ENCODE data around the gene ZNF304. TPM values are rescaled to one million over a fixed set of nuclear protein-coding genes. Genes with fewer than 3 reads are reported as not detected.

Gene ZNF304
- polyA plus RNA-seq, 1 donor (not counting 4 experiments of a cell fraction or from before 2014, with no cell fraction given) = 7.7 TPM

DNA sequence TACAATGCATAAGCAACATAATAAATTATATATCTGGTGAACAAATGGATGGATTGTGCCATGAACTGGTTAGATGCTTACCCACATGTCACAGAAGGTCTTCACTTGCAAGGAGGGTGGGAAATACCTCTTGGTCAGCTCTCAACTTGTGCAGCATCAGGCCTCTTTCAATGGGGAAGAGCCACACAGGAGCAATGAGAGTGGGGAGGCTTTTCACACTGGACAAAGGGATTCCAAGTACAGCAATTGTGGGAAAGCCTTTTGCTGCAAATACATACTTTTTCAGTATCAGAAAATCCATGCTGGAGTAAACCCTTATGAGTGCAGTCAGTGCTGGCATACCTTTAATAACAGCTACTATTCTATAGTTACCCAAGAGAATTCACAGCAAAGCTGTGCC, 42.6 kb upstream of the ZNF304 start:
- H3K4me1 ChIP-seq (ENCODE audit: control insufficient read depth, extremely low read depth, insufficient read depth, low read length) = peaks cover 17% of the 10 kb centered on the region
- dilution Hi-C loops (cut with MboI; ENCODE audit: extremely low pct_ligation_motif_present, low sequenced_read_pairs) = no loop called here
- no peak overlapping the region for H3K4me3 ChIP-seq (ENCODE audit: control insufficient read depth in 2 of 3, extremely low read depth in 1 of 3, insufficient read depth in 2 of 3, low read depth in 1 of 3, low read length in 3 of 3)
- H4K20me1 ChIP-seq (ENCODE audit: control insufficient read depth, extremely low read depth, insufficient read depth, low read length) = no peaks in the 10 kb centered on the region
- no peak overlapping the region for H2AFZ ChIP-seq (ENCODE audit: control insufficient read depth, low read length)
- no peak overlapping the region for H3K9ac ChIP-seq (ENCODE audit: control insufficient read depth, extremely low read depth, insufficient read depth, low read length)
- H3K79me2 ChIP-seq (ENCODE audit: control insufficient read depth, insufficient read depth, low read length) = peaks cover 13% of the 10 kb centered on the region
- peaks cover 2% of the 10 kb centered on the region for H3K9me1 ChIP-seq (ENCODE audit: control insufficient read depth, extremely low read depth, insufficient read depth, low read length)
- H3K9me3 ChIP-seq (ENCODE audit: control insufficient read depth, low read depth, low read length) = no peaks in the 10 kb centered on the region
- DNase-seq (ENCODE audit: low read depth, low spot score) (no peak), FAIRE-seq (no peak)
- TF ChIP-seq, protein P1, sequence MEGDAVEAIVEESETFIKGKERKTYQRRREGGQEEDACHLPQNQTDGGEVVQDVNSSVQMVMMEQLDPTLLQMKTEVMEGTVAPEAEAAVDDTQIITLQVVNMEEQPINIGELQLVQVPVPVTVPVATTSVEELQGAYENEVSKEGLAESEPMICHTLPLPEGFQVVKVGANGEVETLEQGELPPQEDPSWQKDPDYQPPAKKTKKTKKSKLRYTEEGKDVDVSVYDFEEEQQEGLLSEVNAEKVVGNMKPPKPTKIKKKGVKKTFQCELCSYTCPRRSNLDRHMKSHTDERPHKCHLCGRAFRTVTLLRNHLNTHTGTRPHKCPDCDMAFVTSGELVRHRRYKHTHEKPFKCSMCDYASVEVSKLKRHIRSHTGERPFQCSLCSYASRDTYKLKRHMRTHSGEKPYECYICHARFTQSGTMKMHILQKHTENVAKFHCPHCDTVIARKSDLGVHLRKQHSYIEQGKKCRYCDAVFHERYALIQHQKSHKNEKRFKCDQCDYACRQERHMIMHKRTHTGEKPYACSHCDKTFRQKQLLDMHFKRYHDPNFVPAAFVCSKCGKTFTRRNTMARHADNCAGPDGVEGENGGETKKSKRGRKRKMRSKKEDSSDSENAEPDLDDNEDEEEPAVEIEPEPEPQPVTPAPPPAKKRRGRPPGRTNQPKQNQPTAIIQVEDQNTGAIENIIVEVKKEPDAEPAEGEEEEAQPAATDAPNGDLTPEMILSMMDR (optimal IDR thresholded peaks at IDR 0.05 in 1 of 3, IDR thresholded peaks at IDR 0.05 in 1 of 3, conservative IDR thresholded peaks at IDR 0.05 in 1 of 3; ENCODE audit: extremely low read depth in 1 of 3, insufficient read depth in 2 of 3, low read length in 3 of 3) = no peak
- TF ChIP-seq EZH2 (IDR thresholded peaks at IDR 0.05; ENCODE audit: low read length) = no peak
- no peaks in the 10 kb centered on the region for H3K27me3 ChIP-seq (ENCODE audit: control insufficient read depth, extremely low read depth, insufficient read depth, low read length)
- H3K4me2 ChIP-seq (ENCODE audit: control insufficient read depth, extremely low read depth, insufficient read depth, low read depth, low read length) = no peak overlapping the region
- H3K27ac ChIP-seq (ENCODE audit: control insufficient read depth, insufficient read depth, low read length) = no peak overlapping the region
- H3K36me3 ChIP-seq (ENCODE audit: control insufficient read depth in 2 of 2, extremely low read depth in 1 of 2, insufficient read depth in 2 of 2, low read length in 2 of 2) = peaks cover 0 to 5% of the 10 kb centered on the region in 2 experiments

DNA sequence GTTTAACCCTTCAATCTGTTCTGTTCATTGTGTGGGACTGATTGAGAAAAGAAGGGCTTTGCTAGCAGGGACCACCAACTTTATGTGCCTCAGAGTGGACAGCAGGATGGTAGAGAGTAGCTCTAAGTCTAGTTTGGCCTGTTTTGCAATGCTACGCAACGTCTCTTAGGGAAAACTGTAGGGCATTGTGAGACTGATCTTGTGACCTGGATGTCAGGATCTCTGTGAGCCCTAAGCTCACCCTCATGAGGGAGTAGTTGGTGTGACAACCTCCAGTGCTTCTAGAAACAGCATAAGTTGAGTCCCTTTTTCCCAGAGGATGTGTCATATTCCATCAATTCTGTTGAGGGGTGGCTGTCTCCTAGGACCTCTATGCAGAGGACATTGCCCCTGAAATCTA, 40.3 kb upstream of the ZNF304 start:
- no peak for TF ChIP-seq EZH2 (IDR thresholded peaks at IDR 0.05; ENCODE audit: low read length)
- TF ChIP-seq, protein P1 (optimal IDR thresholded peaks at IDR 0.05 in 1 of 3, IDR thresholded peaks at IDR 0.05 in 1 of 3, conservative IDR thresholded peaks at IDR 0.05 in 1 of 3; ENCODE audit: extremely low read depth in 1 of 3, insufficient read depth in 2 of 3, low read length in 3 of 3) = no peak
- no peak for FAIRE-seq
- peaks cover under 1% of the 10 kb centered on the region for H3K4me1 ChIP-seq (ENCODE audit: control insufficient read depth, extremely low read depth, insufficient read depth, low read length)
- H3K9me1 ChIP-seq (ENCODE audit: control insufficient read depth, extremely low read depth, insufficient read depth, low read length) = no peaks in the 10 kb centered on the region
- no peak overlapping the region for H3K4me2 ChIP-seq (ENCODE audit: control insufficient read depth, extremely low read depth, insufficient read depth, low read depth, low read length)
- no peak overlapping the region for H3K9ac ChIP-seq (ENCODE audit: control insufficient read depth, extremely low read depth, insufficient read depth, low read length)
- dilution Hi-C loops (cut with MboI; ENCODE audit: extremely low pct_ligation_motif_present, low sequenced_read_pairs) = no loop called here
- no peaks in the 10 kb centered on the region for H3K36me3 ChIP-seq (ENCODE audit: control insufficient read depth in 2 of 2, extremely low read depth in 1 of 2, insufficient read depth in 2 of 2, low read length in 2 of 2)
- H3K27ac ChIP-seq (ENCODE audit: control insufficient read depth, insufficient read depth, low read length) = no peak overlapping the region
- H3K9me3 ChIP-seq (ENCODE audit: control insufficient read depth, low read depth, low read length) = no peaks in the 10 kb centered on the region
- peaks cover 1% of the 10 kb centered on the region for H3K79me2 ChIP-seq (ENCODE audit: control insufficient read depth, insufficient read depth, low read length)
- H2AFZ ChIP-seq (ENCODE audit: control insufficient read depth, low read length) = no peak overlapping the region
- no peak for DNase-seq (ENCODE audit: low read depth, low spot score)
- no peak overlapping the region for H3K4me3 ChIP-seq (ENCODE audit: control insufficient read depth in 2 of 3, extremely low read depth in 1 of 3, insufficient read depth in 2 of 3, low read depth in 1 of 3, low read length in 3 of 3)
- no peaks in the 10 kb centered on the region for H4K20me1 ChIP-seq (ENCODE audit: control insufficient read depth, extremely low read depth, insufficient read depth, low read length)
- no peaks in the 10 kb centered on the region for H3K27me3 ChIP-seq (ENCODE audit: control insufficient read depth, extremely low read depth, insufficient read depth, low read length)

Data from keratinocyte (primary cell).